Activated CD4-positive, CD25-positive, alpha-beta regulatory T cell treated with anti-CD3 and anti-CD28 coated beads, Interleukin-2, amount 50 U/mL, for 24 hours (primary cell): ENCODE results near the gene BMI1.

Experiments
- ATAC-seq, 2 donors: fragments of 150-1000 bp; cut with Tn5 transposase; one replicate each; pipeline ENCODE4 v1.10.0; 2021; ENCODE audit warnings: mild to moderate bottlenecking in 1 of 2, moderate library complexity in 1 of 2

BMI1 gene

GRCh38 chr10:22368981-22369380, 48.1 kb downstream of the BMI1 start:
- no peak for ATAC-seq

- peak; percentile 48 to 54 for ATAC-seq
These were observed 48.7 kb downstream of the BMI1 start for GRCh38 chr10:22369434-22370072.

GRCh38 chr10:22370320-22370719, 49.4 kb downstream of the BMI1 start:
- ATAC-seq, result no peak

GRCh38 chr10:22372298-22372697, 51.4 kb downstream of the BMI1 start:
- ATAC-seq, result no peak

GRCh38 chr10:22372917-22373316, 52.0 kb downstream of the BMI1 start:
- ATAC-seq, result no peak

- no peak for ATAC-seq
These were observed 53.7 kb downstream of the BMI1 start for GRCh38 chr10:22374489-22375126.

- ATAC-seq, result peak; percentile 95 to 96
These were observed 58.2 kb downstream of the BMI1 start for GRCh38 chr10:22379059-22379458.
